SU-DHL-6 (cell line): Measurements from ENCODE around the gene SAG.

Experiments
- H2AFZ ChIP-seq: fragments of 200-600 bp; sonication (generic); 2 replicates; pipeline ENCODE4 v1.6.1; 2014; ENCODE audit warnings: low read depth, mild to moderate bottlenecking, moderate library complexity, mixed read lengths, antibody characterized with exemption, low read length; ENCODE audit not compliant: severe bottlenecking
- H3F3A ChIP-seq: fragments of 200-600 bp; shearing (Covaris generic); 2 replicates; pipeline ENCODE4 v1.6.0; 2016; ENCODE audit warnings: antibody characterized with exemption, mild to moderate bottlenecking; ENCODE audit not compliant: insufficient read depth
- H3K27ac ChIP-seq: fragments of 200-600 bp; sonication (generic); 2 replicates; pipeline ENCODE4 v1.5.1; 2016; ENCODE audit warnings: low read depth, mild to moderate bottlenecking, low read length, moderate library complexity, mixed read lengths
- H3K27me3 ChIP-seq: fragments of 200-600 bp; sonication (generic), shearing (Covaris generic); 2 replicates; pipeline ENCODE4 v1.6.0; 2014; ENCODE audit warnings: mild to moderate bottlenecking, low read length
- H3K36me3 ChIP-seq: fragments of 200-600 bp; sonication (generic); 2 replicates; pipeline ENCODE4 v1.6.1; 2014; ENCODE audit warnings: mild to moderate bottlenecking, low read length, mixed read lengths
- H3K4me2 ChIP-seq: fragments of 300-600, 200-600 bp; shearing (Covaris generic), sonication (generic); 2 replicates; pipeline ENCODE4 v1.6.0; 2014; ENCODE audit warnings: low read length, low read depth, mild to moderate bottlenecking; ENCODE audit not compliant: poor library complexity, severe bottlenecking
- H3K4me3 ChIP-seq: fragments of 200-600 bp; sonication (generic); 2 replicates; pipeline ENCODE4 v1.5.1; 2014; ENCODE audit warnings: antibody characterized with exemption, low read length, mild to moderate bottlenecking, mixed read lengths; ENCODE audit not compliant: insufficient read depth, poor library complexity, severe bottlenecking
- H3K79me2 ChIP-seq: fragments of 200-600 bp; sonication (generic); 2 replicates; pipeline ENCODE4 v1.6.1; 2014; ENCODE audit warnings: mild to moderate bottlenecking, low read length, moderate library complexity; ENCODE audit not compliant: insufficient read depth
- H3K9ac ChIP-seq: fragments of 200-600 bp; sonication (generic); 2 replicates; pipeline ENCODE4 v1.7.0; 2014; ENCODE audit warnings: mild to moderate bottlenecking, low read length
- H3K9me2 ChIP-seq: fragments of 200-600 bp; sonication (generic); replicated peaks from 2 replicates; pipeline ENCODE4 v1.6.1; 2014; ENCODE audit warnings: low read length; ENCODE audit not compliant: insufficient read depth
- H3K9me3 ChIP-seq: fragments of 200-600 bp; sonication (generic); 2 replicates; pipeline ENCODE4 v1.6.1; 2014; ENCODE audit warnings: low read length, mixed read lengths; ENCODE audit not compliant: insufficient read depth
- H4K20me1 ChIP-seq: fragments of 200-600 bp; sonication (generic); 2 replicates; pipeline ENCODE4 v1.6.1; 2014; ENCODE audit warnings: low read depth, mild to moderate bottlenecking, antibody characterized with exemption, low read length, moderate library complexity, mixed read lengths
- EZH2phosphoT487 ChIP-seq: fragments of 200-600 bp; sonication (generic), shearing (Covaris generic); conservative IDR thresholded peaks from 2 replicates; pipeline ENCODE4 v1.6.1; 2018; ENCODE audit warnings: mild to moderate bottlenecking, antibody characterized with exemption, low read length, moderate library complexity, mixed read lengths
- TF ChIP-seq, protein P1 (sequence below): fragments of 200-600 bp; sonication (generic); IDR thresholded peaks from one replicate; pipeline ENCODE4 v1.5.1; 2017; ENCODE audit warnings: antibody characterized with exemption, mild to moderate bottlenecking, low read length, moderate library complexity; ENCODE audit not compliant: insufficient read depth, poor library complexity, severe bottlenecking

SAG gene

DNA sequence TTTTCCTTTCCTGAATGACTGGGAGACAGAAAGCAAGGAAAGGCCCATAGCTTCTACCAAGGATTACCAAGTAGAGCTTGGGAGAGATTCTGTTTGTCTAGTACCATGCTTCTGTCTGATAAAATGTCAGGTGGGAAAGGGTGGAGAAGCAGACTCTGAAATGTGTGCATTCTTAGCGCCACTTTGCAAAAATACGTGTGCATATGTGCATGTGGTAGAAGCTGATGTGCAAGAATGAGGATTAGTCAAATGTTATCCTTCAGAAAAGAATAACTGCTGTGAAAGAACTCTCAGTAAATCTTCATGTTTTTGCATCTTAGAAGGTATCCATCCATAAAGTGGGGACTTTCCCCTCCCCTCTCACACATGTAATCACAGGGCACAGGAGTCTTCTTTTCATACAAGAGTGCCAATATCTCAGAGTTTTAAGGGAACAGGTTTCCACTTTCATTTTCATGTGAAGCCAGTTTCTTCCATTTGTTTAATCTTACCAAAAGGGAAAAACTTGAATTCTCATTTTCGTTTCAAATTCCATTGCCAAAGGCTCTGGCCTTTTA lies 31.3 kb downstream of the SAG start:
- Histone ChIP-seq H3K79me2 (no peaks in the 10 kb centered on the region), H2AFZ (no peak overlapping the region), H3F3A (no peaks in the 10 kb centered on the region), H3K9ac (no peak overlapping the region), H3K36me3 (no peaks in the 10 kb centered on the region), H4K20me1 (no peaks in the 10 kb centered on the region), H3K4me2 (no peak overlapping the region), H3K27me3 (no peaks in the 10 kb centered on the region), H3K4me3 (no peak overlapping the region), H3K9me3 (no peaks in the 10 kb centered on the region), H3K27ac (no peak overlapping the region), H3K9me2 (no peaks in the 10 kb centered on the region)
- TF ChIP-seq, protein P1, sequence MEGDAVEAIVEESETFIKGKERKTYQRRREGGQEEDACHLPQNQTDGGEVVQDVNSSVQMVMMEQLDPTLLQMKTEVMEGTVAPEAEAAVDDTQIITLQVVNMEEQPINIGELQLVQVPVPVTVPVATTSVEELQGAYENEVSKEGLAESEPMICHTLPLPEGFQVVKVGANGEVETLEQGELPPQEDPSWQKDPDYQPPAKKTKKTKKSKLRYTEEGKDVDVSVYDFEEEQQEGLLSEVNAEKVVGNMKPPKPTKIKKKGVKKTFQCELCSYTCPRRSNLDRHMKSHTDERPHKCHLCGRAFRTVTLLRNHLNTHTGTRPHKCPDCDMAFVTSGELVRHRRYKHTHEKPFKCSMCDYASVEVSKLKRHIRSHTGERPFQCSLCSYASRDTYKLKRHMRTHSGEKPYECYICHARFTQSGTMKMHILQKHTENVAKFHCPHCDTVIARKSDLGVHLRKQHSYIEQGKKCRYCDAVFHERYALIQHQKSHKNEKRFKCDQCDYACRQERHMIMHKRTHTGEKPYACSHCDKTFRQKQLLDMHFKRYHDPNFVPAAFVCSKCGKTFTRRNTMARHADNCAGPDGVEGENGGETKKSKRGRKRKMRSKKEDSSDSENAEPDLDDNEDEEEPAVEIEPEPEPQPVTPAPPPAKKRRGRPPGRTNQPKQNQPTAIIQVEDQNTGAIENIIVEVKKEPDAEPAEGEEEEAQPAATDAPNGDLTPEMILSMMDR = no peak
- TF ChIP-seq EZH2phosphoT487 = no peak

DNA sequence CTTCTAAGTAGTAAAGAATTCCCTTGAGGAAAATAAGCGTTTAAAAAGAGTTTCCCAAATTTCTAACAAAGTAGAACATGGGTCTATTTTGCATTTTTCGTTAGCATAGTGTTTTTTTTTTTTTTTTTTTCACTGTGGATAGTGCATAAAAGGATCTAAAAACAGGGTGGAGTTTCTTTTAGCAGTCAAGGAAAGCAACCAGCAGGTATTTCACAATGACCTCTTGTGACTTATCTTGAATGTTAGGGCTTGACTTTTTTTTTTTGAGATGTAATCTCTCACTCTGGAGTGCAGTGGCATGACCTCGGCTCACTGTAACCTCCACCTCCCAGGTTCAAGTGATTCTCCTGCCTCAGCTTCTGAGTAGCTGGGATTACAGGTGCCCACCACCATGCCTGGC lies 31.8 kb downstream of the SAG start:
- H3K4me2 ChIP-seq = no peak overlapping the region

DNA sequence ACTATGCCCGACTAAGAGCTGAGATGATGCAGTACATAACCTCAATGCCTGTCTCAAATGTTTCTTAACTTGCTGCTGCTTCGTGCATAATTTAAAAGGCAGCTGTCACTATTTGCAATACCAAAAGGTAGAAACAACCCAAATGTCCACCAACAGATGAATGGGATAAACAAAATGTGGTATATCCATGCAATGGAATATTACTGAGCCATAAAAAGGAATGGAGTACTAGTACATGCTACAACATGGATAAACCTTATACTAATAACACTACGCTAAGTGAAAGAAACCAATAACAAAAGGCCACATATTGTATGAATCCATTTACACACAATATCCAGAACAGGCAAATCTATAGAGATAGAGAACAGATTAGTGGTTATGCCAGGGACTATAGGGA lies 33.7 kb downstream of the SAG start:
- no peaks in the 10 kb centered on the region for H3K27me3 ChIP-seq
- no peak overlapping the region for H3K27ac ChIP-seq
- H4K20me1 ChIP-seq = no peaks in the 10 kb centered on the region
- H2AFZ ChIP-seq = no peak overlapping the region
- no peak for TF ChIP-seq EZH2phosphoT487
- TF ChIP-seq, protein P1 = no peak
- no peaks in the 10 kb centered on the region for H3K36me3 ChIP-seq
- H3K79me2 ChIP-seq = no peaks in the 10 kb centered on the region
- H3K9me3 ChIP-seq = no peaks in the 10 kb centered on the region
- H3K9ac ChIP-seq = no peak overlapping the region
- H3K4me3 ChIP-seq = no peak overlapping the region
- H3K9me2 ChIP-seq = no peaks in the 10 kb centered on the region
- H3F3A ChIP-seq = no peaks in the 10 kb centered on the region
- no peak overlapping the region for H3K4me2 ChIP-seq

More for the DNA sequence above, 31.8 kb downstream of the SAG start:
- Histone ChIP-seq H3K9me2 (no peaks in the 10 kb centered on the region), H3K79me2 (no peaks in the 10 kb centered on the region), H3K27me3 (no peaks in the 10 kb centered on the region), H3K9ac (no peak overlapping the region), H3K27ac (no peak overlapping the region), H2AFZ (no peak overlapping the region), H3K9me3 (no peaks in the 10 kb centered on the region), H3F3A (no peaks in the 10 kb centered on the region), H4K20me1 (no peaks in the 10 kb centered on the region), H3K4me3 (no peak overlapping the region), H3K36me3 (no peaks in the 10 kb centered on the region)
- TF ChIP-seq EZH2phosphoT487 = no peak

- H3K79me2 ChIP-seq = no peaks in the 10 kb centered on the region
- H3K9me3 ChIP-seq = no peaks in the 10 kb centered on the region
- no peak overlapping the region for H3K4me3 ChIP-seq
- H3K27ac ChIP-seq = no peak overlapping the region
- no peaks in the 10 kb centered on the region for H3K9me2 ChIP-seq
- H4K20me1 ChIP-seq = no peaks in the 10 kb centered on the region
- no peak overlapping the region for H3K4me2 ChIP-seq
- H3K27me3 ChIP-seq = no peaks in the 10 kb centered on the region
- H2AFZ ChIP-seq = no peak overlapping the region
- H3F3A ChIP-seq = no peaks in the 10 kb centered on the region
- TF ChIP-seq, protein P1 = no peak
- no peak for TF ChIP-seq EZH2phosphoT487
- H3K9ac ChIP-seq = no peak overlapping the region
- H3K36me3 ChIP-seq = no peaks in the 10 kb centered on the region
Observed at GRCh38 chr2:233342301-233342700, 34.7 kb downstream of the SAG start.
